GM23338 (cell line): Measurements from ENCODE around the gene ZNF580.

Experiments used
- CREB1 ChIP-seq: fragments of 250-450 bp; sonication (Bioruptor Pico); IDR thresholded peaks from 2 replicates; pipeline ENCODE4 v1.5.0; 2020; ENCODE audit warnings: low read depth, mild to moderate bottlenecking, moderate library complexity
- EZH2 ChIP-seq: fragments of 200-600 bp; sonication (generic); IDR thresholded peaks from one replicate; pipeline ENCODE4 v1.8.0; 2017; ENCODE audit warnings: antibody characterized with exemption, mild to moderate bottlenecking, low read depth; ENCODE audit not compliant: unreplicated experiment
- EZH2phosphoT487 ChIP-seq: fragments of 200-600 bp; sonication (generic); IDR thresholded peaks from one replicate; pipeline ENCODE4 v1.8.1; 2018; ENCODE audit warnings: antibody characterized with exemption; ENCODE audit not compliant: unreplicated experiment
- JUNB ChIP-seq: IDR thresholded peaks from one replicate; pipeline ENCODE4 v1.6.1; 2016; ENCODE audit warnings: antibody characterized with exemption; ENCODE audit not compliant: unreplicated experiment
- NANOG ChIP-seq: IDR thresholded peaks from 2 replicates; pipeline ENCODE4 v1.6.1; 2016; ENCODE audit warnings: antibody characterized with exemption, borderline replicate concordance
- POLR2AphosphoS5 ChIP-seq: IDR thresholded peaks from 2 replicates; pipeline ENCODE4 v1.6.1; 2016; ENCODE audit warnings: antibody characterized with exemption, low read depth
- STAT1 ChIP-seq: IDR thresholded peaks from one replicate; pipeline ENCODE4 v1.6.1; 2016; ENCODE audit warnings: antibody characterized with exemption; ENCODE audit not compliant: unreplicated experiment
- ZNF114 ChIP-seq: fragments of 250-450 bp; sonication (Bioruptor Pico); IDR thresholded peaks from 2 replicates; pipeline ENCODE4 v1.5.0; 2020; ENCODE audit warnings: mild to moderate bottlenecking, moderate library complexity
- TF ChIP-seq, protein P1 (sequence below), 2 experiments: fragments of 200-600 bp in 1 of 2; sonication (generic) in 1 of 2; conservative IDR thresholded peaks; 2 replicates each; pipeline versions ENCODE4 v1.5.1 to v1.6.1; 2016 to 2017; ENCODE audit warnings: antibody characterized with exemption in 2 of 2, low read depth in 2 of 2, mild to moderate bottlenecking in 2 of 2, moderate library complexity in 1 of 2
- TF ChIP-seq, protein P2 (sequence below): IDR thresholded peaks from one replicate; pipeline ENCODE4 v1.6.1; 2018; ENCODE audit warnings: antibody characterized with exemption; ENCODE audit not compliant: unreplicated experiment
- TF ChIP-seq, protein P3 (sequence below): fragments of 250-450 bp; sonication (Bioruptor Pico); IDR thresholded peaks from 2 replicates; pipeline ENCODE4 v1.5.0; 2020; ENCODE audit warnings: mild to moderate bottlenecking, moderate library complexity
- TF ChIP-seq, protein P4 (sequence below): IDR thresholded peaks from 2 replicates; pipeline ENCODE4 v1.6.1; 2016; ENCODE audit warnings: antibody characterized with exemption

DNA sequence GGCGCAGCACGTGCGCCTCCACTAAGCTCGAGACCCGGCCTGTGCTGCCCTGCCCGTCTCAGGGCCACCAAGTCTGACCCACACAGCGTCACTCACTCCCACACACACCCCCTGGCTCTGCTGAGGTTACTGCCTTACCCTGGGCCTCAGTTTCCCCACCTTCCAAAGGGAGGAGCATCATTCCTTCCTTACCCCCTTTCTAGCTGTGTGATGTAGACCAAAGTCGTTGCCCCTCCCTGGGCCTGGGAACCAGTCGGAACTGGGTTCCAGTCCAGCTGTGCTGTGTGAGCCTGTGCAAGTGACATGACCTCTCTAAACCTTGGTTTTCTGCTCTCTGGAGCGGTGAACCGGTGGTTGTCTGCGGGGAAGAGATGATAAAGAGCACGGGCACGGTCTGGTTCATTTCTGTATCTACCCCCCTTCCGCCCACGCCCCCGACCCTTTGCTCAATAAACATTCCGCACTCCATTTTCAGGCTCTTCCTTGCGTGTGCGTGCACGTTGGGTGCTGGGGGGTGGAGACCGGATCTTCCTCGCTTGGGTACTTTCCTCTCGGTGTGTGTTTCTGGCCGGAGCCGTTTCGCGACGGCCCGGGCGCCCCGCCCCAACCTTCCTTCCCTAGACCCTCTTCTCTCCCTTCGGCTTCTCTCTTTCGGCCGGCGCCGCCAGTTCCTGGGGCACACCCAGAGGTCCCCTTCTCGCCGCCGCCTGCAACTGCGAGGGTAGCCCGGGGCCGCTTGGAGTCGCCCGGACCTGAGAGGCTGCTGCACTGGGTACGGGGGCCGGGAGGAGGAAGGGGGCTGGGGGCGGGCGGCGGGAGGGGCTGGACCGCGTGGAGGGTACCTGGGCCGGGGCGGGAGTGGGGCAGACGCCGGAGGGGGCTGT, 2.4 kb downstream of the ZNF580 start, which contains the start of gene ZNF581:
- TF ChIP-seq, protein P1, sequence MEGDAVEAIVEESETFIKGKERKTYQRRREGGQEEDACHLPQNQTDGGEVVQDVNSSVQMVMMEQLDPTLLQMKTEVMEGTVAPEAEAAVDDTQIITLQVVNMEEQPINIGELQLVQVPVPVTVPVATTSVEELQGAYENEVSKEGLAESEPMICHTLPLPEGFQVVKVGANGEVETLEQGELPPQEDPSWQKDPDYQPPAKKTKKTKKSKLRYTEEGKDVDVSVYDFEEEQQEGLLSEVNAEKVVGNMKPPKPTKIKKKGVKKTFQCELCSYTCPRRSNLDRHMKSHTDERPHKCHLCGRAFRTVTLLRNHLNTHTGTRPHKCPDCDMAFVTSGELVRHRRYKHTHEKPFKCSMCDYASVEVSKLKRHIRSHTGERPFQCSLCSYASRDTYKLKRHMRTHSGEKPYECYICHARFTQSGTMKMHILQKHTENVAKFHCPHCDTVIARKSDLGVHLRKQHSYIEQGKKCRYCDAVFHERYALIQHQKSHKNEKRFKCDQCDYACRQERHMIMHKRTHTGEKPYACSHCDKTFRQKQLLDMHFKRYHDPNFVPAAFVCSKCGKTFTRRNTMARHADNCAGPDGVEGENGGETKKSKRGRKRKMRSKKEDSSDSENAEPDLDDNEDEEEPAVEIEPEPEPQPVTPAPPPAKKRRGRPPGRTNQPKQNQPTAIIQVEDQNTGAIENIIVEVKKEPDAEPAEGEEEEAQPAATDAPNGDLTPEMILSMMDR (conservative IDR thresholded peaks at IDR 0.05; ENCODE audit: low read depth in 2 of 2): no peak
- TF ChIP-seq POLR2AphosphoS5 (peak; percentile 59; the same call in 1 of the 2 replicates), EZH2phosphoT487 (no peak), EZH2 (no peak), JUNB (no peak), NANOG (no peak), CREB1 (CRISPR knock-in tag) (peak; percentile 77), STAT1 (no peak), ZNF114 (CRISPR knock-in tag) (no peak)
- TF ChIP-seq, protein P2, sequence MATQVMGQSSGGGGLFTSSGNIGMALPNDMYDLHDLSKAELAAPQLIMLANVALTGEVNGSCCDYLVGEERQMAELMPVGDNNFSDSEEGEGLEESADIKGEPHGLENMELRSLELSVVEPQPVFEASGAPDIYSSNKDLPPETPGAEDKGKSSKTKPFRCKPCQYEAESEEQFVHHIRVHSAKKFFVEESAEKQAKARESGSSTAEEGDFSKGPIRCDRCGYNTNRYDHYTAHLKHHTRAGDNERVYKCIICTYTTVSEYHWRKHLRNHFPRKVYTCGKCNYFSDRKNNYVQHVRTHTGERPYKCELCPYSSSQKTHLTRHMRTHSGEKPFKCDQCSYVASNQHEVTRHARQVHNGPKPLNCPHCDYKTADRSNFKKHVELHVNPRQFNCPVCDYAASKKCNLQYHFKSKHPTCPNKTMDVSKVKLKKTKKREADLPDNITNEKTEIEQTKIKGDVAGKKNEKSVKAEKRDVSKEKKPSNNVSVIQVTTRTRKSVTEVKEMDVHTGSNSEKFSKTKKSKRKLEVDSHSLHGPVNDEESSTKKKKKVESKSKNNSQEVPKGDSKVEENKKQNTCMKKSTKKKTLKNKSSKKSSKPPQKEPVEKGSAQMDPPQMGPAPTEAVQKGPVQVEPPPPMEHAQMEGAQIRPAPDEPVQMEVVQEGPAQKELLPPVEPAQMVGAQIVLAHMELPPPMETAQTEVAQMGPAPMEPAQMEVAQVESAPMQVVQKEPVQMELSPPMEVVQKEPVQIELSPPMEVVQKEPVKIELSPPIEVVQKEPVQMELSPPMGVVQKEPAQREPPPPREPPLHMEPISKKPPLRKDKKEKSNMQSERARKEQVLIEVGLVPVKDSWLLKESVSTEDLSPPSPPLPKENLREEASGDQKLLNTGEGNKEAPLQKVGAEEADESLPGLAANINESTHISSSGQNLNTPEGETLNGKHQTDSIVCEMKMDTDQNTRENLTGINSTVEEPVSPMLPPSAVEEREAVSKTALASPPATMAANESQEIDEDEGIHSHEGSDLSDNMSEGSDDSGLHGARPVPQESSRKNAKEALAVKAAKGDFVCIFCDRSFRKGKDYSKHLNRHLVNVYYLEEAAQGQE: no peak
- TF ChIP-seq, protein P3, sequence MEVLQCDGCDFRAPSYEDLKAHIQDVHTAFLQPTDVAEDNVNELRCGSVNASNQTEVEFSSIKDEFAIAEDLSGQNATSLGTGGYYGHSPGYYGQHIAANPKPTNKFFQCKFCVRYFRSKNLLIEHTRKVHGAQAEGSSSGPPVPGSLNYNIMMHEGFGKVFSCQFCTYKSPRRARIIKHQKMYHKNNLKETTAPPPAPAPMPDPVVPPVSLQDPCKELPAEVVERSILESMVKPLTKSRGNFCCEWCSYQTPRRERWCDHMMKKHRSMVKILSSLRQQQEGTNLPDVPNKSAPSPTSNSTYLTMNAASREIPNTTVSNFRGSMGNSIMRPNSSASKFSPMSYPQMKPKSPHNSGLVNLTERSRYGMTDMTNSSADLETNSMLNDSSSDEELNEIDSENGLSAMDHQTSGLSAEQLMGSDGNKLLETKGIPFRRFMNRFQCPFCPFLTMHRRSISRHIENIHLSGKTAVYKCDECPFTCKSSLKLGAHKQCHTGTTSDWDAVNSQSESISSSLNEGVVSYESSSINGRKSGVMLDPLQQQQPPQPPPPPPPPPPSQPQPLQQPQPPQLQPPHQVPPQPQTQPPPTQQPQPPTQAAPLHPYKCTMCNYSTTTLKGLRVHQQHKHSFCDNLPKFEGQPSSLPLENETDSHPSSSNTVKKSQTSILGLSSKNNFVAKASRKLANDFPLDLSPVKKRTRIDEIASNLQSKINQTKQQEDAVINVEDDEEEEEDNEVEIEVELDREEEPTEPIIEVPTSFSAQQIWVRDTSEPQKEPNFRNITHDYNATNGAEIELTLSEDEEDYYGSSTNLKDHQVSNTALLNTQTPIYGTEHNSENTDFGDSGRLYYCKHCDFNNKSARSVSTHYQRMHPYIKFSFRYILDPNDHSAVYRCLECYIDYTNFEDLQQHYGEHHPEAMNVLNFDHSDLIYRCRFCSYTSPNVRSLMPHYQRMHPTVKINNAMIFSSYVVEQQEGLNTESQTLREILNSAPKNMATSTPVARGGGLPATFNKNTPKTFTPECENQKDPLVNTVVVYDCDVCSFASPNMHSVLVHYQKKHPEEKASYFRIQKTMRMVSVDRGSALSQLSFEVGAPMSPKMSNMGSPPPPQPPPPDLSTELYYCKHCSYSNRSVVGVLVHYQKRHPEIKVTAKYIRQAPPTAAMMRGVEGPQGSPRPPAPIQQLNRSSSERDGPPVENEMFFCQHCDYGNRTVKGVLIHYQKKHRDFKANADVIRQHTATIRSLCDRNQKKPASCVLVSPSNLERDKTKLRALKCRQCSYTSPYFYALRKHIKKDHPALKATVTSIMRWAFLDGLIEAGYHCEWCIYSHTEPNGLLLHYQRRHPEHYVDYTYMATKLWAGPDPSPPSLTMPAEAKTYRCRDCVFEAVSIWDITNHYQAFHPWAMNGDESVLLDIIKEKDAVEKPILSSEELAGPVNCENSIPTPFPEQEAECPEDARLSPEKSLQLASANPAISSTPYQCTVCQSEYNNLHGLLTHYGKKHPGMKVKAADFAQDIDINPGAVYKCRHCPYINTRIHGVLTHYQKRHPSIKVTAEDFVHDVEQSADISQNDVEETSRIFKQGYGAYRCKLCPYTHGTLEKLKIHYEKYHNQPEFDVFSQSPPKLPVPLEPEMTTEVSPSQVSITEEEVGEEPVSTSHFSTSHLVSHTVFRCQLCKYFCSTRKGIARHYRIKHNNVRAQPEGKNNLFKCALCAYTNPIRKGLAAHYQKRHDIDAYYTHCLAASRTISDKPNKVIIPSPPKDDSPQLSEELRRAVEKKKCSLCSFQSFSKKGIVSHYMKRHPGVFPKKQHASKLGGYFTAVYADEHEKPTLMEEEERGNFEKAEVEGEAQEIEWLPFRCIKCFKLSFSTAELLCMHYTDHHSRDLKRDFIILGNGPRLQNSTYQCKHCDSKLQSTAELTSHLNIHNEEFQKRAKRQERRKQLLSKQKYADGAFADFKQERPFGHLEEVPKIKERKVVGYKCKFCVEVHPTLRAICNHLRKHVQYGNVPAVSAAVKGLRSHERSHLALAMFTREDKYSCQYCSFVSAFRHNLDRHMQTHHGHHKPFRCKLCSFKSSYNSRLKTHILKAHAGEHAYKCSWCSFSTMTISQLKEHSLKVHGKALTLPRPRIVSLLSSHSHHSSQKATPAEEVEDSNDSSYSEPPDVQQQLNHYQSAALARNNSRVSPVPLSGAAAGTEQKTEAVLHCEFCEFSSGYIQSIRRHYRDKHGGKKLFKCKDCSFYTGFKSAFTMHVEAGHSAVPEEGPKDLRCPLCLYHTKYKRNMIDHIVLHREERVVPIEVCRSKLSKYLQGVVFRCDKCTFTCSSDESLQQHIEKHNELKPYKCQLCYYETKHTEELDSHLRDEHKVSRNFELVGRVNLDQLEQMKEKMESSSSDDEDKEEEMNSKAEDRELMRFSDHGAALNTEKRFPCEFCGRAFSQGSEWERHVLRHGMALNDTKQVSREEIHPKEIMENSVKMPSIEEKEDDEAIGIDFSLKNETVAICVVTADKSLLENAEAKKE (CRISPR knock-in tag): no peak
- TF ChIP-seq, protein P4, sequence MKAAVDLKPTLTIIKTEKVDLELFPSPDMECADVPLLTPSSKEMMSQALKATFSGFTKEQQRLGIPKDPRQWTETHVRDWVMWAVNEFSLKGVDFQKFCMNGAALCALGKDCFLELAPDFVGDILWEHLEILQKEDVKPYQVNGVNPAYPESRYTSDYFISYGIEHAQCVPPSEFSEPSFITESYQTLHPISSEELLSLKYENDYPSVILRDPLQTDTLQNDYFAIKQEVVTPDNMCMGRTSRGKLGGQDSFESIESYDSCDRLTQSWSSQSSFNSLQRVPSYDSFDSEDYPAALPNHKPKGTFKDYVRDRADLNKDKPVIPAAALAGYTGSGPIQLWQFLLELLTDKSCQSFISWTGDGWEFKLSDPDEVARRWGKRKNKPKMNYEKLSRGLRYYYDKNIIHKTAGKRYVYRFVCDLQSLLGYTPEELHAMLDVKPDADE: peak; percentile 46; the same call in 1 of the 2 replicates
